IMR-90 (cell line): ENCODE data around the gene PTGER4.

Experiments used
- CEBPB ChIP-seq: IDR thresholded peaks from 2 replicates; pipeline ENCODE4 v1.6.1; 2012; ENCODE audit warnings: low read depth, low read length, improper control_type of control experiment
- MAFK ChIP-seq: IDR thresholded peaks from 2 replicates; pipeline ENCODE4 v1.6.1; 2012; ENCODE audit warnings: low read depth, low read length, improper control_type of control experiment
- MAZ ChIP-seq: IDR thresholded peaks from 2 replicates; pipeline ENCODE4 v1.6.1; 2012; ENCODE audit warnings: low read depth, mild to moderate bottlenecking, low read length, improper control_type of control experiment, moderate library complexity, borderline replicate concordance
- MXI1 ChIP-seq: IDR thresholded peaks from 2 replicates; pipeline ENCODE4 v1.6.1; 2012; ENCODE audit warnings: low read depth, mild to moderate bottlenecking, low read length, moderate library complexity, borderline replicate concordance
- TF ChIP-seq, protein P1 (sequence below): conservative IDR thresholded peaks from 2 replicates; pipeline ENCODE4 v1.5.1; 2012; ENCODE audit warnings: mild to moderate bottlenecking, low read depth, low read length, improper control_type of control experiment
- TF ChIP-seq, protein P2 (sequence below): fragments of 150-350 bp; IDR thresholded peaks from 2 replicates; pipeline ENCODE4 v1.6.1; 2016; ENCODE audit warnings: low read depth, mild to moderate bottlenecking, low read length, moderate library complexity, borderline replicate concordance

- TF ChIP-seq, protein P1, sequence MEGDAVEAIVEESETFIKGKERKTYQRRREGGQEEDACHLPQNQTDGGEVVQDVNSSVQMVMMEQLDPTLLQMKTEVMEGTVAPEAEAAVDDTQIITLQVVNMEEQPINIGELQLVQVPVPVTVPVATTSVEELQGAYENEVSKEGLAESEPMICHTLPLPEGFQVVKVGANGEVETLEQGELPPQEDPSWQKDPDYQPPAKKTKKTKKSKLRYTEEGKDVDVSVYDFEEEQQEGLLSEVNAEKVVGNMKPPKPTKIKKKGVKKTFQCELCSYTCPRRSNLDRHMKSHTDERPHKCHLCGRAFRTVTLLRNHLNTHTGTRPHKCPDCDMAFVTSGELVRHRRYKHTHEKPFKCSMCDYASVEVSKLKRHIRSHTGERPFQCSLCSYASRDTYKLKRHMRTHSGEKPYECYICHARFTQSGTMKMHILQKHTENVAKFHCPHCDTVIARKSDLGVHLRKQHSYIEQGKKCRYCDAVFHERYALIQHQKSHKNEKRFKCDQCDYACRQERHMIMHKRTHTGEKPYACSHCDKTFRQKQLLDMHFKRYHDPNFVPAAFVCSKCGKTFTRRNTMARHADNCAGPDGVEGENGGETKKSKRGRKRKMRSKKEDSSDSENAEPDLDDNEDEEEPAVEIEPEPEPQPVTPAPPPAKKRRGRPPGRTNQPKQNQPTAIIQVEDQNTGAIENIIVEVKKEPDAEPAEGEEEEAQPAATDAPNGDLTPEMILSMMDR = no peak
- TF ChIP-seq MAZ (no peak), MAFK (0 out of 2 replicates have a peak, but pooled peaks have one; percentile 19), CEBPB (no peak), MXI1 (no peak)
- TF ChIP-seq, protein P2, sequence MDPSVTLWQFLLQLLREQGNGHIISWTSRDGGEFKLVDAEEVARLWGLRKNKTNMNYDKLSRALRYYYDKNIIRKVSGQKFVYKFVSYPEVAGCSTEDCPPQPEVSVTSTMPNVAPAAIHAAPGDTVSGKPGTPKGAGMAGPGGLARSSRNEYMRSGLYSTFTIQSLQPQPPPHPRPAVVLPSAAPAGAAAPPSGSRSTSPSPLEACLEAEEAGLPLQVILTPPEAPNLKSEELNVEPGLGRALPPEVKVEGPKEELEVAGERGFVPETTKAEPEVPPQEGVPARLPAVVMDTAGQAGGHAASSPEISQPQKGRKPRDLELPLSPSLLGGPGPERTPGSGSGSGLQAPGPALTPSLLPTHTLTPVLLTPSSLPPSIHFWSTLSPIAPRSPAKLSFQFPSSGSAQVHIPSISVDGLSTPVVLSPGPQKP = no peak
Observed at GRCh38 chr5:40665635-40666298, 13.9 kb upstream of the PTGER4 start.
